ENCODE measurements around the gene LAMB4. TPM values are rescaled to one million over a fixed set of nuclear protein-coding genes. Genes with fewer than 3 reads are reported as not detected.

LAMB4 gene
- polyA plus RNA-seq, 5 donors = 0.09 to 0.43 (median 0.28) TPM

- no peak for DNase-seq
These were observed 12.0 kb upstream of the LAMB4 start for GRCh38 chr7:108142180-108142579.

GRCh38 chr7:108140671-108141070, 10.5 kb upstream of the LAMB4 start:
- DNase-seq = no peak

- no peak for DNase-seq
These were observed 8.8 kb upstream of the LAMB4 start for GRCh38 chr7:108138911-108139310.

GRCh38 chr7:108137993-108138392, 7.8 kb upstream of the LAMB4 start:
- DNase-seq = no peak

- DNase-seq = no peak
These were observed 6.9 kb upstream of the LAMB4 start for GRCh38 chr7:108137040-108137439.

- DNase-seq = no peak
These were observed 6.1 kb upstream of the LAMB4 start for GRCh38 chr7:108136191-108136688.

- DNase-seq = no peak
These were observed 5.5 kb upstream of the LAMB4 start for GRCh38 chr7:108135446-108136190.

- no peak for DNase-seq
These were observed 4.3 kb upstream of the LAMB4 start for GRCh38 chr7:108134486-108134885.

GRCh38 chr7:108132551-108133265, 2.5 kb upstream of the LAMB4 start:
- no peak for DNase-seq

- no peak for DNase-seq
These were observed 869 bp downstream of the LAMB4 start for GRCh38 chr7:108129018-108129965.

GRCh38 chr7:108128514-108128913, 1.6 kb downstream of the LAMB4 start:
- DNase-seq = no peak

GRCh38 chr7:108127461-108127860, 2.7 kb downstream of the LAMB4 start:
- no peak for DNase-seq

GRCh38 chr7:108124820-108125219, 5.3 kb downstream of the LAMB4 start:
- DNase-seq = no peak

- no peak for DNase-seq
These were observed 8.0 kb downstream of the LAMB4 start for GRCh38 chr7:108122181-108122580.

GRCh38 chr7:108120933-108121332, 9.2 kb downstream of the LAMB4 start:
- peak; percentile 20 to 32 for DNase-seq

GRCh38 chr7:108120196-108120595, 10.0 kb downstream of the LAMB4 start:
- DNase-seq = no peak

GRCh38 chr7:108118959-108119358, 11.2 kb downstream of the LAMB4 start:
- no peak for DNase-seq

- DNase-seq = no peak
These were observed 15.9 kb downstream of the LAMB4 start for GRCh38 chr7:108114117-108114841.

- DNase-seq = no peak
These were observed 17.5 kb downstream of the LAMB4 start for GRCh38 chr7:108112683-108113082.

GRCh38 chr7:108109221-108109908, 20.8 kb downstream of the LAMB4 start:
- no peak for DNase-seq

- DNase-seq = no peak
These were observed 22.0 kb downstream of the LAMB4 start for GRCh38 chr7:108108131-108108530.
